ENCODE data around the gene UBL4A.

GRCh38 chrX:154445776-154446175 lies 40.6 kb downstream of the UBL4A start:
- TF ChIP-seq CTCF (IDR thresholded peaks at IDR 0.05; ENCODE audit: insufficient read depth, low read length) (no peak), REST (IDR thresholded peaks at IDR 0.05; ENCODE audit: insufficient replicate concordance, low read depth) (no peak), POLR2AphosphoS5 (IDR thresholded peaks at IDR 0.05; ENCODE audit: low read depth) (no peak), SPI1 (IDR thresholded peaks at IDR 0.05; ENCODE audit: borderline replicate concordance, low read depth) (no peak), GABPA (IDR thresholded peaks at IDR 0.05; ENCODE audit: low read depth) (no peak)
